KG1 (cell line): ENCODE results near the gene MYO1C.
"Not testable (repeated sequence)": the region's sequence is repeated elsewhere in the genome, so short reads cannot be mapped to it uniquely, and the experiment has no call there.

Experiments used
- DNase-seq: peaks from one replicate; lab custom pipeline; 2025; lab: John Stamatoyannopoulos, UW

MYO1C gene

DNA sequence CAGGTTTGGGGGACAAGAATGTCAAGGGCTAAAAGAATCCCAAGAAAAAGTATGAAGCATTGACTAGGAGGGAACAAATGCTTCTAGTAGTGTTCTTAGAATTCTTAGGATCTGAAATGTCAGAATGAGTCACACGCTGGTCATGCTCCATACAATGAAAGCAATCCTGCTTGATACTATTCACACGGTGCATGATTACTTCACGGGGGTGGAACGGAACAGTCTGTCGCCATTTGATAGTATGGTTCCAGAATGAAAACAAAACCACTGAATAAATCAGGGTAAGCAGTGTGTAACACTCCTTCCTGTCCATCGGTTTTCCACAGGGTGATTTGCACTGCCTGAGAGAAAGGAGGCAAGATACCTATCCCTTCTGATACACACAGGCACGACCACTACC is 69.6 kb downstream of the MYO1C start:
- no peak for DNase-seq

GRCh38 chr17:1421470-1421869 is 71.0 kb downstream of the MYO1C start:
- no peak for DNase-seq

DNA sequence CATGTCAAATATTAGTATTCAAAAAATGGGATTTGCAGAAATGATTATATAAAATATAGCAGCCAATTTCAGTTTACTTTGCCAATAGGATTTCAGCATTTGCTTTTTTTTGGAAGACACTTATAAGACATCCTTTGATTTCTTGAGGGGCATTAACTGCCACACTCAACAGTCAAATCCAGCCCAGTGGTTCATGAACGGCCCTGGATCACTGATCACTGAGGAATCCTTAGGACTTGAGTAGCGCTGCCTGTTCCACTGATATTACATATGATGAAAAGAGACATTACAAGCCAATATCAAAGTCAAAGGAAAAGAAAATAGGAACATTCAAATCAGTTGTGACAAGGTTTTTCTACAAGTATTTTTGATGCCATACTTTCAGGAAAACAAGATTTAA is 71.5 kb downstream of the MYO1C start:
- no peak for DNase-seq

DNA sequence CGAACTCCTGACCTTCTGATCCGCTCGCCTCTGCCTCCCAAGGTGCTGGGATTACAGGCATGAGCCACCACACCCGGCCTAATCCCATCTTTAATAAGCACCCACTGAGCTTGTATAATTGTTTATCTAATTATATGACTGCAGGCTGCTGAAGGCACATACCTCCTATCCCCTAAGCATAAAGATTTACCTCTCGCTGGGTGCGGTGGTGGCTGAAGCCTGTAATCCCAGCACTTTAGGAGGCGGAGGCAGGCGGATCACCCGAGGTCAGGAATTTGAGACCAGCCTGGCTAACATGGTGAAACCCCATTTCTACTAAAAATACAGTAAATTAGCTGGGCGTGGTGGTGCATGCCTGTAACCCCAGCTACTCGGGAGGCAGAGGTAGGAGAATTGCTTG is 72.3 kb downstream of the MYO1C start:
- no peak for DNase-seq

GRCh38 chr17:1418476-1418875 is 74.0 kb downstream of the MYO1C start:
- DNase-seq: not testable (repeated sequence)

DNA sequence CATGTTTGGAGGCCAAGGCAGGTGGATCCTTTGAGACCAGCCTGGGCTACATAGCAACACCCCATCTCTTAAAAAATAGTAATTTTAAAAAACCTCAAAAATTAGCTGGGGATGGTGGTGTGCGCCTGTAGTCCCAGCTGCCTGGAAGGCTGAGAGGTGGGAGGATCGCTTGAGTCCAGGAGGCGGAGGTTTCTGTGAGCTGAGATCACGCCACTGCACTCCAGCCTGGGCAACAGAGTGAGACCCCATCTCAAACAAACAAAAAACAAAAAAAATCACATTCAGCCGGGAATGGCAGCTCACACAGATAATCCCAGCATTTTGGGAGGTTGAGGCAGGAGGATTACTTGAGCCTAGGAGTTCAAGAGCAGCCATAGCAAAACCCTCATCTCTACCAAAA is 76.1 kb downstream of the MYO1C start:
- DNase-seq: no peak

DNA sequence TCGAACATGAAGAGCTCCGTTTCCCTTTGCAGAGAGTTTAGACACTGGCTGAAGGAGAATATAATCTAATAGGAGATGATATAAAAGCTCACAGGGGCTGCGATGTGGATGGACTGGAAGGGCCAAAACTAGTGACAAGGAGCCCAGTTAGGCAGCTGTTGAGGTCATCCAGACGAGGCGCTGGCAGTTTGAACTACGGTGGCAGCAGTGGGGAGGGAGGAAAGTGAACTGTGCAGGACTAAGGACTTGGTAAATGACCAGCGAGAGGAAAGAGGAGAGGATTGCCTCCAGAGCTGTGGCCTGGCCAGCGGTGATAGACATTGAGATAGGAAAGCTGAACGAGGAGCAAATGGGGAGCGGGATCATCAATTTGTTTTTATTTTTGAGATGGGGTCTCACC is 77.9 kb downstream of the MYO1C start:
- no peak for DNase-seq
